Embryonic facial prominence (tissue), 1 donor: Measurements from ENCODE around the gene POLA2.

Experiments
- DNase-seq: peaks from one replicate; pipeline ENCODE4 v3.0.0-alpha.2; 2016; ENCODE audit errors: extremely low spot score

Gene POLA2

DNA sequence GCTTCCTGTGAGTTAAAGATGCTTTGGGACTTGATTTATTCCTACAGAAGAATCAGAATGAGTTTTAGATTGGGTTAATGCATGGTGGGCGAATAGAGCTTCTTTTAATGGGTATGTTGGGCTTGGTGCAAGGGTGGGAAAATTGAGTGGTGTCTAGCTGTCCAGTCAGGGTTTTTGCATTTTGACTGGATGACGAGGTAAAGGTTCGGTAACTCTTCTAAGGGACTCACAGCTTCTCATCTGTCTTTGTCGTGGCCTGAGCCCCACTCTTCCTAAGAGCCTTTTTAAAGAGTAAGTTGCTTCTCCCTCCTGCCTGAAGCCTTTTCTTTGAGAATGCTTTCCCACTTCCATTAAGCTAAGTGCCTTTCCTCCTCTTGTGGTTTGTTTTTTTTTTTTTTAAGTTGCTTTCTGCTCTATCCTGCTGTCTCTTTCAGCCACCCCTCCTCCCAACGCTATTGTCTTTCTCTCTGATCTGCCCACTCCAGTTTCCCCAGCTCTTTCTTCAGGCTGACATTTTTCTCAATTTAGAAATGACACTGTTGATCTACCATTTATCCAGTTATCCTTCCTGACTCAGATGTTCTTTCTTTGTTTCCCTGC lies 73.0 kb downstream of the POLA2 start:
- no peak for DNase-seq

DNA sequence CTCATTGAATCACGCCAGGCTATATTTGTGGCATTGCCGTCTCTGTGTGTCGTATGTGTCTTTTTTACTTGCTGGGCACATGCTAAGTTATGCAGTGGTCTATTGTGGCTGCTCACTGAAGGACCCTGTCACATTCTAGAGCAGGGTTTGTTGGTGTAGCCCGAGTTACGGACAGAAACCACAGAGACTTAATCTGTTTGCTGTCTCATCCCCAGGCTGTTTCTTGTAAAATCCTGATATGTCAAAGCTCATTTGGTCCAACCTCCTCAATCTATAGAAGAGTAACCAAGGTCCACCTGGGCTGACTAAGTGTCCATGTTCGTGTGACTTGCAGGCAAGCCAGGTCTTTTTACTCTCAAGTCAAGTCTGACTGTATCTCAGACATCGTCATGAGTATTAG lies 76.9 kb downstream of the POLA2 start:
- no peak for DNase-seq

DNA sequence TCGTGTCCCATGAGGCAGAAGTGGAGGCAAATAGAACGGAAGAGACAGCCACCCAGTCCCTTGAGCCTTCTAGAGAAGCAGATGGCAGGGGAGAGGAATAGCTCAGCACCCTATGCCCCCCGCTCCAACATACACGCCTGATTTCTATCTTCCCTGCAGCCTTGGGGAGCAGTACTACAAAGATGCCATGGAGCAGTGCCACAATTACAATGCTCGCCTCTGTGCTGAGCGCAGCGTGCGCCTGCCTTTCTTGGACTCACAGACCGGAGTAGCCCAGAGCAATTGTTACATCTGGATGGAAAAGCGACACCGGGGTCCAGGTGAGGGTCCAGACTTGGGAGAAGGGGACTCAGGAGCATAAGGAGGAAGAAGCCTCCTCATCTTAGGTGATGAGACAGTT lies 78.5 kb downstream of the POLA2 start:
- no peak for DNase-seq

- DNase-seq, result no peak
These were observed 80.1 kb downstream of the POLA2 start for GRCh38 chr11:65341856-65342255.
